Endothelial cell of umbilical vein (primary cell): ENCODE results near the gene CD207. TPM values are rescaled to one million over a fixed set of nuclear protein-coding genes. Genes with fewer than 3 reads are reported as not detected.

Experiments
- BruUV-seq: library from RNA; stranded (reverse); fragments of 400-500 nt; replicated peaks from 2 replicates; lab custom pipeline; 2021; lab: Mats Ljungman, UMichigan
- CTCF ChIA-PET: fragments of 300-600, 350-600 bp; sonication (Branson Sonifier 250); formaldehyde crosslinking; loops from one replicate; lab custom pipeline; 2021; ENCODE audit warnings: antibody characterized with exemption, inconsistent platforms; lab: Charles Lee
- POLR2A ChIA-PET: fragments of 300-600, 350-600 bp; sonication (Branson Sonifier 250); formaldehyde crosslinking; loops from one replicate; lab custom pipeline; 2021; ENCODE audit warnings: antibody characterized with exemption, inconsistent platforms; lab: Charles Lee
- DNase-seq: peaks from one replicate; pipeline ENCODE4 v3.0.0-alpha.2; 2011; ENCODE audit warnings: low read depth, low spot score
- FAIRE-seq: peaks from 2 replicates; lab custom pipeline; 2011; peaks lifted over from hg19 to GRCh38; lab: Jason Lieb, UNC
- H2AFZ ChIP-seq: 2 replicates; pipeline ENCODE4 v1.6.0; 2012; ENCODE audit warnings: low read depth, low read length, control low read depth, inconsistent platforms
- H3K27ac ChIP-seq: 2 replicates; pipeline ENCODE4 v1.5.1; 2011; ENCODE audit warnings: low read depth, mild to moderate bottlenecking, control low read depth, low read length, moderate library complexity; ENCODE audit not compliant: insufficient read depth
- H3K27me3 ChIP-seq, 2 experiments: 2 replicates each; pipeline versions ENCODE4 v1.6.0 to v1.6.1; 2011; ENCODE audit warnings: low read length in 2 of 2, mixed read lengths in 1 of 2; ENCODE audit not compliant: control insufficient read depth in 2 of 2, insufficient read depth in 2 of 2
- H3K36me3 ChIP-seq, 2 experiments: 2 replicates in 1 of 2; 3 replicates in 1 of 2; pipeline ENCODE4 v1.5.1; 2011; ENCODE audit warnings: low read length in 2 of 2, mild to moderate bottlenecking in 1 of 2, moderate library complexity in 1 of 2; ENCODE audit not compliant: control insufficient read depth in 2 of 2, insufficient read depth in 2 of 2; ENCODE audit errors: extremely low read depth in 1 of 2
- H3K4me1 ChIP-seq: 3 replicates; pipeline ENCODE4 v1.5.1; 2011; ENCODE audit warnings: mild to moderate bottlenecking, low read length; ENCODE audit not compliant: control insufficient read depth, insufficient read depth; ENCODE audit errors: extremely low read depth
- H3K4me2 ChIP-seq: 2 replicates; pipeline ENCODE4 v1.6.1; 2011; ENCODE audit warnings: low read length, control low read depth, mixed read lengths; ENCODE audit not compliant: insufficient read depth
- H3K4me3 ChIP-seq, 3 experiments: fragments of 200-600 bp in 1 of 3; sonication (generic), shearing (Covaris generic) in 1 of 3; replicated peaks in 1 of 3; 2 replicates each; pipeline ENCODE4 v1.5.1; 2011 to 2016; ENCODE audit warnings: control low read depth in 3 of 3, low read length in 3 of 3, mild to moderate bottlenecking in 2 of 3, inconsistent platforms in 1 of 3, low read depth in 1 of 3, moderate library complexity in 1 of 3; ENCODE audit not compliant: insufficient read depth in 1 of 3
- H3K79me2 ChIP-seq: 2 replicates; pipeline ENCODE4 v1.6.0; 2012; ENCODE audit warnings: low read length, inconsistent platforms; ENCODE audit not compliant: control insufficient read depth, insufficient read depth
- H3K9ac ChIP-seq: replicated peaks from 2 replicates; pipeline ENCODE3; 2011; ENCODE audit warnings: low read length, control low read depth; ENCODE audit not compliant: insufficient read depth; ENCODE audit errors: extremely low read depth
- H3K9me1 ChIP-seq: replicated peaks from 3 replicates; pipeline ENCODE4 v1.6.0; 2011; ENCODE audit warnings: mild to moderate bottlenecking, low read length; ENCODE audit not compliant: control insufficient read depth, insufficient read depth; ENCODE audit errors: extremely low read depth
- H3K9me3 ChIP-seq: replicated peaks from 2 replicates; pipeline ENCODE4 v1.5.1; 2012; ENCODE audit warnings: low read length, inconsistent platforms; ENCODE audit not compliant: control insufficient read depth, insufficient read depth
- H4K20me1 ChIP-seq: replicated peaks from 2 replicates; pipeline ENCODE3; 2011; ENCODE audit warnings: mild to moderate bottlenecking, low read length; ENCODE audit not compliant: control insufficient read depth, insufficient read depth; ENCODE audit errors: extremely low read depth
- EZH2 ChIP-seq: IDR thresholded peaks from 2 replicates; pipeline ENCODE4 v1.6.1; 2012; ENCODE audit warnings: borderline replicate concordance, low read depth, mild to moderate bottlenecking, moderate library complexity, low read length, inconsistent platforms; ENCODE audit not compliant: severe bottlenecking
- FOS ChIP-seq: IDR thresholded peaks from 2 replicates; pipeline ENCODE4 v1.6.1; 2011; ENCODE audit warnings: mild to moderate bottlenecking, low read length, moderate library complexity, borderline replicate concordance; ENCODE audit not compliant: insufficient read depth
- GATA2 ChIP-seq: IDR thresholded peaks from 2 replicates; pipeline ENCODE4 v1.7.0; 2011; ENCODE audit warnings: low read depth, mild to moderate bottlenecking, moderate library complexity, mixed read lengths, low read length; ENCODE audit not compliant: insufficient read length, insufficient read depth
- JUN ChIP-seq: IDR thresholded peaks from 2 replicates; pipeline ENCODE4 v1.6.1; 2011; ENCODE audit warnings: borderline replicate concordance, low read depth; ENCODE audit not compliant: insufficient read length, insufficient read depth
- MAX ChIP-seq: IDR thresholded peaks from 2 replicates; pipeline ENCODE4 v1.6.1; 2011; ENCODE audit not compliant: insufficient read depth, insufficient read length
- MYC ChIP-seq: IDR thresholded peaks from one replicate; pipeline ENCODE4 v1.6.1; 2011; ENCODE audit warnings: mild to moderate bottlenecking, low read depth, low read length
- POLR2A ChIP-seq: IDR thresholded peaks from 2 replicates; pipeline ENCODE4 v1.6.1; 2012; ENCODE audit warnings: low read depth, mild to moderate bottlenecking, control low read depth, low read length
- POLR2AphosphoS5 ChIP-seq: IDR thresholded peaks from 2 replicates; pipeline ENCODE4 v1.6.1; 2012; ENCODE audit warnings: low read depth, mild to moderate bottlenecking, control low read depth, low read length, moderate library complexity; ENCODE audit not compliant: insufficient read depth
- dilution Hi-C: fragments of 300-500 bp; cut with MboI; formaldehyde crosslinking; loops from one replicate; pipeline ENCODE4 v1.15.0; 2019; ENCODE audit warnings: low sequenced_read_pairs; ENCODE audit not compliant: extremely low pct_ligation_motif_present
- intact Hi-C: fragments of 100-400 bp; cut with micrococcal nuclease; formaldehyde crosslinking; loops from one replicate; pipeline ENCODE4 v1.10.0; 2022
- polyA plus RNA-seq, 4 experiments: library from polyadenylated mRNA; depleted of rRNA in 3 of 4; stranded (reverse) in 3 of 4; unstranded in 1 of 4; fragments of >200 nt; gene quantifications; 2 replicates each; pipeline versions ENCODE4 v1.2.1 to v1.2.3, GENCODE V29; 2011 to 2012; ENCODE audit warnings: missing spikeins in 1 of 4
- total RNA-seq: library from RNA; stranded (reverse); gene quantifications from 2 replicates; pipeline ENCODE4 v1.2.3, GENCODE V29; 2021
- TF ChIP-seq, protein P1 (sequence below), 2 donors: IDR thresholded peaks; 1 replicate in 1 of 2; 2 replicates in 1 of 2; pipeline ENCODE4 v1.5.1; 2011; ENCODE audit warnings: low read length in 2 of 2, mild to moderate bottlenecking in 2 of 2, moderate library complexity in 2 of 2, control low read depth in 1 of 2, inconsistent platforms in 1 of 2, low read depth in 1 of 2; ENCODE audit not compliant: insufficient read depth in 1 of 2; ENCODE audit errors: extremely low read depth in 1 of 2

The CD207 gene
- total and polyA plus RNA-seq, 2 donors (not counting 3 experiments of a cell fraction or from before 2014, with no cell fraction given), result not detected

DNA sequence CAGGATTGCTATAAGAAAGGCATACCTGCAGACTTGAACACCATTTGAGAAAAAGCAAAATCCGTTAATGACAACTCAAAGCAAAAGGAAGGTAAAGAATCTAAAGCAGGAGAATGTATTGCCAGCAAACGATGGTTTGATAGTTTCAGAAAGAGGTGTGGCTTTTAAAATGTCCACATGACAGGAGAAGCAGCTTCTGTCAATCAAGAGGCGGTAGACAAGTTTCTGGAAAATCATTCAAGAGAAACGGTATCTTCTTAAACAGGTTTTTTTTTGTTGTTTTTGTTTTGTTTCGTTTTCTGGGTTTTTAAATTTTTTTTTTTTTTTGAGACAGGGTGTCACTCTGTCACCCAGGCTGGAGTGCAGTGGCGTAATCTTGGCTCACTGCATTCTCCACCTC, 29.0 kb downstream of the CD207 start:
- ChIA-PET CTCF (no interaction called here), POLR2A (no interaction called here)
- no peak overlapping the region for H2AFZ ChIP-seq
- H3K4me3 ChIP-seq, result no peak overlapping the region
- H3K4me1 ChIP-seq, result no peaks in the 10 kb centered on the region
- no peaks in the 10 kb centered on the region for H3K36me3 ChIP-seq
- no peak for FAIRE-seq
- H4K20me1 ChIP-seq, result no peaks in the 10 kb centered on the region
- peaks cover 6 to 11% of the 10 kb centered on the region in 2 experiments for H3K27me3 ChIP-seq
- H3K27ac ChIP-seq, result no peak overlapping the region
- intact Hi-C loops (no loop called here), dilution Hi-C loops (no loop called here)
- H3K79me2 ChIP-seq, result no peaks in the 10 kb centered on the region
- H3K9me1 ChIP-seq, result no peaks in the 10 kb centered on the region
- DNase-seq, result no peak
- H3K4me2 ChIP-seq, result no peak overlapping the region
- no TSS peak for BruUV-seq
- no peaks in the 10 kb centered on the region for H3K9me3 ChIP-seq
- H3K9ac ChIP-seq, result no peak overlapping the region
- no peak for TF ChIP-seq GATA2
- TF ChIP-seq POLR2AphosphoS5, result no peak
- no peak for TF ChIP-seq FOS
- no peak for TF ChIP-seq JUN
- no peak for TF ChIP-seq MYC
- no peak for TF ChIP-seq EZH2
- TF ChIP-seq, protein P1, sequence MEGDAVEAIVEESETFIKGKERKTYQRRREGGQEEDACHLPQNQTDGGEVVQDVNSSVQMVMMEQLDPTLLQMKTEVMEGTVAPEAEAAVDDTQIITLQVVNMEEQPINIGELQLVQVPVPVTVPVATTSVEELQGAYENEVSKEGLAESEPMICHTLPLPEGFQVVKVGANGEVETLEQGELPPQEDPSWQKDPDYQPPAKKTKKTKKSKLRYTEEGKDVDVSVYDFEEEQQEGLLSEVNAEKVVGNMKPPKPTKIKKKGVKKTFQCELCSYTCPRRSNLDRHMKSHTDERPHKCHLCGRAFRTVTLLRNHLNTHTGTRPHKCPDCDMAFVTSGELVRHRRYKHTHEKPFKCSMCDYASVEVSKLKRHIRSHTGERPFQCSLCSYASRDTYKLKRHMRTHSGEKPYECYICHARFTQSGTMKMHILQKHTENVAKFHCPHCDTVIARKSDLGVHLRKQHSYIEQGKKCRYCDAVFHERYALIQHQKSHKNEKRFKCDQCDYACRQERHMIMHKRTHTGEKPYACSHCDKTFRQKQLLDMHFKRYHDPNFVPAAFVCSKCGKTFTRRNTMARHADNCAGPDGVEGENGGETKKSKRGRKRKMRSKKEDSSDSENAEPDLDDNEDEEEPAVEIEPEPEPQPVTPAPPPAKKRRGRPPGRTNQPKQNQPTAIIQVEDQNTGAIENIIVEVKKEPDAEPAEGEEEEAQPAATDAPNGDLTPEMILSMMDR (IDR thresholded peaks at IDR 0.05; ENCODE audit: extremely low read depth in 1 of 2, insufficient read depth in 1 of 2, low read depth in 1 of 2, low read length in 2 of 2), result no peak
- TF ChIP-seq POLR2A, result no peak
- TF ChIP-seq MAX, result no peak
